ENCODE measurements around the gene MBD3L5.
A peak's percentile ranks its signal among the peaks of the same experiment; 100 is the strongest.
"Not testable (repeated sequence)": the region's sequence is repeated elsewhere in the genome, so short reads cannot be mapped to it uniquely, and the experiment has no call there.

The MBD3L5 gene

DNA sequence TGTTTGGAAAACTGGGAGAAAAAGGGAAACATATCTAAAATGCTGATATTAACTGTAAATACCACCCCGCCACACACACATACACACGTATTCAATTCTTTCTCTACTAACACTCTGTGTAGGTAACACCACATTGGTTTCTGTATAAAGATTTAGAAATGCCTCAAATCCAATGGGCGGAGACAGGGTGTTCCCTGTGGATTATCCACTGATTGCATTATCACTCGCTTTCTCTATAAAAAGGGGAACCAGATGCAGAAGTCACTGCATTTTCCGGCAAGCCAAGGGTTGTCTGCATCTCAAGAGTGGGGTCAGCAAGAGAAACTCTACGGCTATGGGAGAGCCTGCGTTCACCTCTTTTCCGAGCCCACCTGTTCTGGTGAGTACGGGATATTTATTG, at the start of gene MBD3L5:
Gene MBD3L5, plus strand, starts transcription at position 301 of the 400 bp plus-strand sequence. Its CDS starts 34 bp downstream, at position 335.
- DNase-seq: not testable (repeated sequence)

DNA sequence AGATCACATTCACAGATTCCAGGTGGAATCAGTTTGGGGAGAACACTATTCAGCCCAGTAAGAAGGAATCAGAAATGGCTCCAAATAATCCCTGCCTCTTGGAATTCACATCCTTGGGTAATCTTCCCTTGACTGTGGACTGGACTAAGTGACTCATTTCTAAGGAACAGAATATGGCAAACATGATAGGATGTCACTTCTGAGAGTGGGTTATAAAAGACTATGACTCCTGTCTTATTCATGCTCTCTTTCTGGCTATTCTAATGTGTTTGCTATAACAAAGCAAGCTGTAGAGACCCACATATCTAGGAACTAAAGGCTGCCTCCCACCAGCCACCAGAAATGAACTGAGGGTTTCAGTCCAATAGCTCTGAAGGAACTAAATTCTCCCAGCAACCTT, 46.9 kb upstream of the MBD3L5 start:
- DNase-seq: no peak

DNA sequence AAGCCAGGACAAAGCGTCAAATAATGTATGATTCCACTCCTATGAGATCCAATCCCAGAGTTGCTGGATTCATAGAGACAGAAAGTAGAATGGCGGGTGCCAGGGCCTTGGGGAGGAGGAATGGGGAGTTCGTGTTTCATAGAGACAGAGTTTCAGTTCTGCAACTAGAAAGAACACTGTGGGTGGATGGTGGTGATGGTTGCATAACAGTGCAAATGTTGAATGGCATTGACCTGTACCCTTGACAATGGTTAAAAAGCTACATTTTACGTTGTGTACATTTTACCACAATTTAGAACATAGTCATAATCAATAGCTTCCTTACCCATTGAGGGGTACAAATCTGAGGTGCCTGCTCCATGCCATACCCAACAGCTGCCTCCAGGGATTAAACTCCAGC, 42.5 kb upstream of the MBD3L5 start:
- DNase-seq: no peak

DNA sequence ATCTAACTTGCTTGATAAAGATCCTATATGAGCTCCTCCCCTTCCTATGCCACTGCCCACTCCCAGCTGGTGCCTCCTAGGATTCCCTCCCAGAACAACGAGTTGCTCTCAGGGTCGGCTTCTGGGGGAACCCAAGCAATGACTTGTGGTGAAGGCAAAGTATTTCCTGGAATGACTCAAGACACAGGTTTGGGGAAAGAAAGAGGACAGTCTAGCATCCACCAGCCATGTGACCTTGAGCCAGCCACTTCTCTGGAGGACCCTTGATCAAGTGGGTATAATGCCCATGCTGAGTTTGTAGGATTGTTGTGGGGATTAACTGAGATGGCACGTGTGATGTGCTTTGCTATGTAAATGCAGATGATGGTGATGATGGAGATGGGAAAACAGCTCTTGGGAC, 42.1 kb upstream of the MBD3L5 start:
- no peak for DNase-seq

DNA sequence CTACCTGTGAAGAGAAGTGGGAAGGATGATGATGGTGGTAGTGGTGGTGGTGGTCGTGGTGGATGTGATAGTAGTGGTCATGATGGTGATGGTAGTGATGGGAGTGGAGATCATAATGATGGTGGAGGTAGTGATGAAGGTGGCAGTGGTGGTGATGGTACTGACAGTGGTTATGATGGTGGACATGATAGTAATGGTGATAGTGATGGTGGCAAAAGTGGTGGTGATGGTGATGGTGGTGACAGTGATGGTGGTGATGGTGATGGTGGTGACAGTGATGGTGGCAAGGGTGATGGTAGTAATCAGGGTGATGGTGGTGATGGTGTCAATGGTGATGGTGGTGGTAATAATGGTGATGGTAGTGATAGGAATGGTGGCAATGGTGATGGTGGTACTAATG, 35.3 kb upstream of the MBD3L5 start:
- no peak for DNase-seq

DNA sequence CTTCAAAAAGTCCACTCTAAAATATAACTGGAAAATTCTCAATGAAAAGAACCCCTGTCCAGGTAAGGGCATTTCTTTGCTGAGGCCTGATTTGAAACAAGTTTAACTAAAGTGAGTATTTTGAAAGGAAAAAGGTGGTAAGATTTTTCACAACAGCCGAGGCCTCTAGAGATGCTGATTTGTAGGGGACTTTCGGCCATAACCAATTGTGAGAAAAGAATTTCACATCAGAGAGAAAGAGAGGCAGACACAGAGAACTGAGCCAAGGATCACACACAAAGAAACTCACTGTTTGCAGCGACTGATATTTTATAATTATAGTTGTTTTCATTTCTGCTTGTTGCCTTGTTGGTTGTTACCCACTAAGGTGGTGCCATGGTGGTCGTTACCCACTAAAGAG, 33.6 kb upstream of the MBD3L5 start:
- no peak for DNase-seq

DNA sequence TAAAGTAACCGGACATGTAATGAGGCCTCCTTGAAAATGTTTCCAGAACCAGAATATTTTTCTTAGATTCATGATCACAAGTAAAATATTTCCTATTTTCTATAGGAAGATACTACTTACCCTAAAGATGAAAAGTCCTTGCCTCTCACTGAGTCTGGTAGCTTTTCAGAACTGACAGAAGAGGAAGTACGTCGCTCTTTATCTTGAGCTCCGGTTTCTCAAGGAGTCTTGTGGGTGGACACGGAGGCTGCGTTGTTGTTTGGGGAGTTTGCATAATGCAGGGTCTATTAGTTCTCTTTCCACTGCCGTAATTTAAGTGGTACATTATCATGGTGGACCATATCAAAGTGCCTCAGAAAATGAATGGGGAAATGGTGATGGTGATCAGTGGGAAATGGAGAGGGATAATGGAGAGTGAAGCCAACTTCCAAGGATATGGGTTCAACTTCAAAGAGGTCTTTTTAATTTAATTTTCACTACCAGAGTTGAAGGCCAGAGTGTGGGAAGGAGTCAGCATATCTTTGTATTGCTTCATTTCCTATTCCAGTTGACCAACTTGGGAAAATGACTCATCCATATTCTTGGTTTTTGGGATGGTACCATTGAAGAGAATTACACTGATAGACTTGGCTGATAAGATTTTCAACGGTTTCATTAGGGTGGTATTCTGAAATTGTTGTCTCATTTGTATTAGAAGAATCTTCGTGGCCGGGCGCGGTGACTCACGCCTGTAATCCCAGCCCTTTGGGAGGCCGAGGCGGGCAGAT, 32.5 kb upstream of the MBD3L5 start:
- no peak for DNase-seq

DNA sequence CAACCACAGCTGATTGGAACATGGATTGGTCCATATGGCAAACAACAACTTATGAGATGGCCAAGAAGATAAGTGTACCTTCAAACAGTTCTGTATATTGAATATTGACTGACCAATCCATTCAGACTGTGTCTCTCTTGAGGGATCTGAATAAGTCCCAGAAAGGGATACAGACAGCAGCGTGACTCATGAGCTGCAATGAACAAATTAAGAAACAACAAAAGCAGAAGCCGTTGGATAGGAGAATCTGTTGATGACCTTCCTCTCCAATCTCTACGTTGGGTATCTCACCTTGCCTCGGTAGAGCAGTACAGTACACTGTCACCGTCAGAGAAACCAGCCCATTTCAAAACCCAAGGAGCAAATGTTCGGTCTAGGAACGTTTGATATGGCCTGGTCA, 30.4 kb upstream of the MBD3L5 start:
- no peak for DNase-seq

DNA sequence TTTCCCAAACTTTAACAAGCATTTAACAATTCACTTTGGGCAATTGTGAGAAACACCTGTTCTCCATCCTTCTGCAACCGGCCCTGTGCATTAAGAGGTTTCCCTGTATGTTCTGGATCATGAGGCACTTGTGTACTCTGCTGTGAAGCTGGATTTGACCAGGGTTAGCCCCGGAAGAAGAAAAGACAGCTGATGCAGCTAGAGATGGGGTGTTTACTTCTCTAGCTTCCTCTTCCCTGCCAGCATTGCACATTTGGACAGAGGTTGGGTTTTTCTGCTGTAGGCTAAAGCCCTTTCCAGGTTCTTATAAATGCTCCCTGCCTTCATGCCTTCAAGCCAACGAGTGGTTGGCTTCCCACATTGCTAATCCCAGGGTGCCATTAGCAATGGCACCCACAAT, 30.0 kb upstream of the MBD3L5 start:
- DNase-seq: no peak

DNA sequence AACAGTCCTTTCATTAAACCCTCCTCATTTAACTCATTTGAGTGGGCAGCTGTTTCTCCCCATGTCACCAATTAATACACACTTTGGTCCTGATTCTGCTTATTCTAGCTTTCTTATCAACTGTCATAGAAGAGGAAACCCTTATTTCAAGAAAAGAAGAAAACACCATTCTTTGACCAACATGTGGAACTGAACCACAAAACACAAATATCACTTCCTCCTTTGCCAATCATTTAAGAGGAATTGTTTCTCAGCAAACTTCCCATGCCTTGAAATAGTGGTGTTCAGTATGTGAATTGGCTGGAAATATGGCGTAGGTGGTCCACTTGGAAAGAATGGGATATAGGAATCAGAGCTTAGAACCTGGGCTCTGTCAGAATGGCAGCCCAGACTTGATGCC, 29.6 kb upstream of the MBD3L5 start:
- no peak for DNase-seq

DNA sequence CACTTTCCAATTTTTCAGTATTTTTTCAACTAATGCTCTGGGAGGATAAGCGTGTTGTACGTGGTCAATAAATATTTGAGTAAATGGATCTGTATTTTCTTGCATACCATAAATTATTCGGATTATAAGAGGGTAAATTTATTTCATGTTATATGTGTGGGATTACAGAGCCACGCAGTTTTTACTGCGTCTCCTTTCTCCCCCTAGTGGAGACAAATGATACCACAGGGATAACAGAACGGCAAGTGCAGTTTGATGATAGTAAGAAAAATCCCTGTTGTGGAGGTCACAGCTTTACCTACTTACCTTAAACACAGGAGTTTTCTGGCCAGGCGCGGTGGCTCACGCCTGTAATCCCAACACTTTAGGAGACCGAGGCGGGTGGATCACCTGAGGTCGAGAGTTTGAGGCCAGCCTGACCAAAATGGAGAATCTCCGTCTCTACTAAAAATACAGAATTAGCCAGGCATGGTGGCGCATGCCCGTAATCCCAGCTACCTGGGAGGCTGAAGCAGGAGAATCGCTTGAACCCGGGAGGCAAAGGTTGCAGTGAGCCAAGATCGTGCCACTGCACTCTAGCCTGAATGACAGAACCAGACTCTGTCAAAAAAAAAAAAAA, 26.0 kb upstream of the MBD3L5 start:
- no peak for DNase-seq

DNA sequence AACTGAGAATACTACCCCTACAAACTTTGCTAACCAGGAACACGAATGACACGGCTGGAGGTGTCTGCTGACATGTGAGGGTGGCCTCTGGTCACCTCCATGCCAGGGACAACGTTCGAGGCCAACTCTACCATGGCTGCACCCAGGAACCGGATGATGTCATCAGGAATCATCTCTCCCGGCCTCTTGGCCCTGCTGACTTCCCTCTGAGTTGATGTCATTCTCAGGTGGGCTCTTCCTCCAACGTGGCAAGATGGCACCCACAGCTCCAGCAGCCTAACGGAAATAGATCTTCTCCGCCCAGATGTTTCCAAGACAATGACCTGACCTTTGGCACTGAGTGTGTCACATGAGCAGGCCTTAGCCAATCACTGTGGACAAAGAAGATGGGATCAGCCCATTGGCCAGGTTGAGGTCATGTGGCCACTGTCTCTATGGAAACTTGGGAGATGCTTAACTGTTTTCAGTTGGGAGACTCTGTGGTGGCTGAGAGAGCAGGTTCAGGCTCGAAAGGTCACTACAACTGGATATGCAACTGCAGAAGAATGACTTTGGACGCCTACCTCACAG, 24.2 kb upstream of the MBD3L5 start:
- no peak for DNase-seq

DNA sequence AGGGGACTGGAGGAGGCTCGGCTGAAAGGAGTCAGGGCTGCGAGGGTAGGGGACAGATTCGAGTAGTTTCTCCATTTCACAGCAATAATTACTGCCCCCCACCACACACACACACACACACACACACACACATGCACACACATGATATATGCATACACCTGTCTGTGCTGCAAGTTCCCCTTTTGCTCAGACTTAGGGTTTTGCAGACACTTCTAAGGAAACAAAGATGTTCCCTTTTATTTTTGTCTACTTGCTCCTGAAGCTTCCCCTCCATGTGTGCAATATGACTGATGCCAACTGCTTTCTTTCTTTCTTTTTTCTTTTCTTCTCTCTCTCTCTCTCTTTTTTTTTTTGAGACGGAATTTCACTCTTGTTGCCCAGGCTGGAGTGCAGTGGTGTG, 22.5 kb upstream of the MBD3L5 start:
- DNase-seq: no peak

DNA sequence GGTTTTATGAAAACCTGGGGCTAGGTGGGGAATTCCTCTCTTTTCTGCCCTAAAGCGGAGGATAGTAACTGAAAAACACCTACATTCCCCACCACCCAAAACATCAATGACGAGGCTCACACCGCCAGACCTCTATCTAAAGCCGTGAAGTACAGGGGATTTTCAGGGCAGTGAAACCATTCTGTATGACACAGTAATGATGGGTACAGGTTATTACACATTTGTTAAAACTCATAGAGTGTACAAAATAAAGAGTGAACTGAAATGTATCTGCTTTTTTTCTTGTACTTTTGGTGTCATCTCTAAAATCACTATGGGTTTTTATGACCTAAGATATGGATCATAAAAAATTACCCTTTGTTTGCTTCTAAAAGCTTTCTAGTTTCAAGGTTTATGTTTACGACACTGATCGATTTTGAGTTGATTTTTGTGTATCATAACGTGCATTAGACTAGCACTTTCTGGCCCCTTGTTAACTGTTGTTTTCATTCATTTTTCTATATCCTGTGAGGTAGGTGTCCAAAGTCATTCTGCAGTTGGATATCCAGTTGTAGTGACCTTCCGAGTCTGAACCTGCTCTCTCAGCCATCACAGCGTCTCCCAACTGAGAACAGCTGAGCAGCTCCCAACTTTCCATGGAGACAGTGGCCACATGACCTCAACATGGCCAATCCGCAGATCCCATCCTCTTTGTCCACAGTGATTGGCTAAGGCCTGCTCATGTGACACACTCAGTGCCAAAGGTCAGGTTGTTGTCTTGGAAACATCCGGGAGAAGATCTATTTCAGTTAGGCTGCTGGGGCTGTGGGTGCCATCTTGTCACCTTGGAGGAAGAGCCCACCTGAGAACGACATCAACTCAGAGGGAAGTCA, 19.4 kb upstream of the MBD3L5 start:
- DNase-seq: no peak

DNA sequence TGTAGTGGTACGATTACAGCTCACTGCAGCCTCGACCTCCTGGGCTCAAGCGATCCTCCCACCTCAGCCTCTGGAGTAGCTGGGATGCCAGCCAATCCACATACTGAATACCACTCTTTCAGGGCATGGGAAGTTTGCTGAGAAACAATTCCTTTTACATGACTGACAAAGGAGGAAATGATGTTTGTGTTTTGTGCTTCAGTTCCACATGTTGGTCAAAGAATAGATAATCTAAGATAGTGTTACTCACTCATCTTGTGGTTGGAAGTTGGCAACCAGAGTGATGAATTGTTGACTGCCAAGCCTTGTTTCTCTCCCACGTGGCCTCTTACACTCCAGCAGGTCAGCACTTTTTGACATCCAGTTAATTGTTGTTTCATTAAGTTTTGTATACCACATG, 16.7 kb upstream of the MBD3L5 start:
- peak; percentile 35 for DNase-seq

DNA sequence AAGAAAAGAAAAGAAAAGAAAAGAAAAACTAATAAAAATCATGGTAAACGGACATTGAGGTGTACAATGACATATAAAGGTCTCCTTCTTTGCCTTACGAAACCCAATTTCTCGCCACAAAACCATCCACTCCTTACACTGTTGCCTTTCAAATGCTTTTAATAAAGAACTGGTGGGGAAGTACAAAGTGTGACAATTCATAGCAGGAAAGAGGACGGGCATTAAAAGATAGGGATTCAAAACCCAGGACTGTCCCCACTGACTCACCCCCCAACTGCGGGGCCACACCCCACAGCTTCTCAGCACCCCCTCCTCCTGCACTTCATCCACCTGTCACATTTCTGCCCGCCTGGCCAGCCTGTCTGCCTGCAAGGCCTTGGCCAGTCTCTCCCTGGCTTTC, 11.6 kb upstream of the MBD3L5 start:
- DNase-seq: no peak

DNA sequence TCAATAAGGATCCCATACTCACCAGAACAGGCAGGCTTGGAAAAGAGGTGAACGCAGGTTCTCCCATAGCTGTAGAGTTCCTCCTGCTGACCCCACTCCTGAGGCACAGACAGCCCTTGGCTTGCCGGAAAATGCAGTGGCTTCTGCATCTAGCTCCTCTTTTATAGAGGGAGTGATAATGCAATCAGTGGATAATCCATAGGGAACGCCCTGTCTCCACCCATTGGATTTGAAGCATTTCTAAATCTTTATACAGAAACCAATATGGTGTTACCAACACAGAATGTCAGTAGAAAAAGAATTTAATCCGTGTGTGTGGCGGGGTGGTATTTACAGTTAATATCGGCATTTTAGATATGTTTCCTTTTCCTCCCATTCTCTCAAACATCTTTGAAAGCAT, 9.0 kb upstream of the MBD3L5 start, which contains the start of gene MBD3L2B:
Gene MBD3L2B, minus strand, starts transcription at position 101 of the 400 bp plus-strand sequence. Its CDS starts 34 bp downstream, at position 67.
- DNase-seq: not testable (repeated sequence)

DNA sequence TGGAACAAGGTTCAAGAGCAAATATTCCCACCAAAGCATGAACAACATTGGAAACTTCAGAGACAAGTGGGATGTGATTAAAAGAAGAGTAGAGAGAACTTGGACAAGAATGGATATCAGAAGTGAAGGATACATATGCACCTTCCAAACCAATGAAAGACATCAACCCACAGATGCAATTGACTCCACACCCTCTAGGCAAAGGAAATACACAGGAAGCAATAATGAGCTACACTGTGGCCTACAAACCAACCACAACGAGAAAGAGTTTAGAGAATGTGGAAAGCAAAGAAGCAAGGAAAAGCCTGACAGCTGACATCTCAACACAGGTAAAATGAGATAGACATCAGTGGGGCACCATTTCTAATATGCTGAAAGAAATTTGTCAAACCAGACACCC, 1.6 kb upstream of the MBD3L5 start:
- not testable (repeated sequence) for DNase-seq

DNA sequence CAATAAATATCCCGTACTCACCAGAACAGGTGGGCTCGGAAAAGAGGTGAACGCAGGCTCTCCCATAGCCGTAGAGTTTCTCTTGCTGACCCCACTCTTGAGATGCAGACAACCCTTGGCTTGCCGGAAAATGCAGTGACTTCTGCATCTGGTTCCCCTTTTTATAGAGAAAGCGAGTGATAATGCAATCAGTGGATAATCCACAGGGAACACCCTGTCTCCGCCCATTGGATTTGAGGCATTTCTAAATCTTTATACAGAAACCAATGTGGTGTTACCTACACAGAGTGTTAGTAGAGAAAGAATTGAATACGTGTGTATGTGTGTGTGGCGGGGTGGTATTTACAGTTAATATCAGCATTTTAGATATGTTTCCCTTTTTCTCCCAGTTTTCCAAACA, 9.7 kb downstream of the MBD3L5 start, which contains the start of gene MBD3L4:
Gene MBD3L4, minus strand, starts transcription at position 101 of the 400 bp plus-strand sequence. Its CDS starts 35 bp downstream, at position 66.
- DNase-seq: not testable (repeated sequence)

DNA sequence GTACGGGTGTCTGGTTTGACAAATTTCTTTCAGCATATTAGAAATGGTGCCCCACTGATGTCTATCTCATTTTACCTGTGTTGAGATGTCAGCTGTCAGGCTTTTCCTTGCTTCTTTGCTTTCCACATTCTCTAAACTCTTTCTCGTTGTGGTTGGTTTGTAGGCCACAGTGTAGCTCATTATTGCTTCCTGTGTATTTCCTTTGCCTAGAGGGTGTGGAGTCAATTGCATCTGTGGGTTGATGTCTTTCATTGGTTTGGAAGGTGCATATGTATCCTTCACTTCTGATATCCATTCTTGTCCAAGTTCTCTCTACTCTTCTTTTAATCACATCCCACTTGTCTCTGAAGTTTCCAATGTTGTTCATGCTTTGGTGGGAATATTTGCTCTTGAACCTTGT, 11.2 kb downstream of the MBD3L5 start:
- DNase-seq: not testable (repeated sequence)

DNA sequence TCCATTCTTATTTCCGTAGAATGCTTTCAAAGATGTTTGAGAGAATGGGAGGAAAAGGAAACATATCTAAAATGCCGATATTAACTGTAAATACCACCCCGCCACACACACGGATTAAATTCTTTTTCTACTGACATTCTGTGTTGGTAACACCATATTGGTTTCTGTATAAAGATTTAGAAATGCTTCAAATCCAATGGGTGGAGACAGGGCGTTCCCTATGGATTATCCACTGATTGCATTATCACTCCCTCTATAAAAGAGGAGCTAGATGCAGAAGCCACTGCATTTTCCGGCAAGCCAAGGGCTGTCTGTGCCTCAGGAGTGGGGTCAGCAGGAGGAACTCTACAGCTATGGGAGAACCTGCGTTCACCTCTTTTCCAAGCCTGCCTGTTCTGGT, 18.6 kb downstream of the MBD3L5 start, which contains the start of gene MBD3L2:
Gene MBD3L2, plus strand, starts transcription at position 301 of the 400 bp plus-strand sequence. Its CDS starts 53 bp downstream, at position 354.
- DNase-seq: not testable (repeated sequence)

DNA sequence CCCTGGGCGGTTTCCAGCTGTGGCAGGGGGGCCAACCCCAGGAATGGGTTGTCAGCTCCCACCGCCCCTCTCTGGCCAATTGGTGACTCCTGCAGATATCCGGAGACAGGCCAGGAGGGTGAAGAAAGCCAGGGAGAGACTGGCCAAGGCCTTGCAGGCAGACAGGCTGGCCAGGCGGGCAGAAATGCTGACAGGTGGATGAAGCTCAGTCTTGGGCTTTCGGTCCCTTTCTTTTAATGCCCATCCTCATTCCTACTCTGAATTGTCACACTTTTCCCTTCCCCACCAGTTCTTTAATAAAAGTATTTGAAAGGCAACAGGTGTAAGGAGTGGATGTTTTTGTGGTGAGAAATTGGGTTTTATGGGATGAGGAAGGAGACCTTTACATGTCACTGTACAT, 21.0 kb downstream of the MBD3L5 start:
- DNase-seq: not testable (repeated sequence)

DNA sequence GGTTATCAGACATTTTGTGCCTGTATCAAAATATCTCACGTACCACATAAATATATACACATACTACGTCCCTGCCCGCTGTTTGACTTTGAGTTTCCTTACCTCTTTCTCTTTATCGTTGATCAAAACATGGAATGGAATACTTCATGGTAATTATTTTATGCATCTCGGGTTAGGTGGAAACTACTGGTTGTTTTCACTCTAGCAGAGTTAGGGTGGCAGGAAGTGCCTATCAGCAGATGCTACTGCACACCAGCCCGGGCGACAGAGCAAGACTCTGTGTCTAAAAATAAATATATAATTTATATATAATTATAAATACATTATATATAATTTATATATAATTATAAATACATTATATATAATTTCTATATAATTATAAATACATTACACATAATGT, 22.5 kb downstream of the MBD3L5 start:
- DNase-seq: not testable (repeated sequence)
